OCI-LY1 (cell line): ENCODE data around the gene RETREG2.

ENCODE experiments used
- H2AFZ ChIP-seq: fragments of 200-600 bp; sonication (generic), shearing (Covaris generic); 2 replicates; pipeline ENCODE4 v1.6.0; 2014; ENCODE audit warnings: antibody characterized with exemption, mild to moderate bottlenecking, low read length
- H3F3A ChIP-seq: fragments of 200-600 bp; sonication (generic), shearing (Covaris generic); 2 replicates; pipeline ENCODE4 v1.6.0; 2014; ENCODE audit warnings: mild to moderate bottlenecking, antibody characterized with exemption, low read length, moderate library complexity; ENCODE audit not compliant: insufficient read depth
- H3K27ac ChIP-seq: fragments of 200-600 bp; sonication (generic); 2 replicates; pipeline ENCODE4 v1.5.1; 2014; ENCODE audit warnings: low read length, mixed run types, mild to moderate bottlenecking, low read depth; ENCODE audit not compliant: poor library complexity, severe bottlenecking
- H3K27me3 ChIP-seq: fragments of 200-600 bp; sonication (generic); 2 replicates; pipeline ENCODE4 v1.6.0; 2014; ENCODE audit warnings: antibody characterized with exemption, mild to moderate bottlenecking, low read length, moderate library complexity; ENCODE audit not compliant: insufficient read depth
- H3K36me3 ChIP-seq: fragments of 200-600 bp; sonication (generic); 2 replicates; pipeline ENCODE4 v1.6.1; 2014; ENCODE audit warnings: mild to moderate bottlenecking, antibody characterized with exemption, low read length, moderate library complexity, mixed read lengths; ENCODE audit not compliant: insufficient read depth
- H3K4me1 ChIP-seq: fragments of 200-600 bp; sonication (generic); 2 replicates; pipeline ENCODE4 v1.5.1; 2014; ENCODE audit warnings: mild to moderate bottlenecking, low read length, moderate library complexity; ENCODE audit not compliant: insufficient read depth, severe bottlenecking
- H3K4me2 ChIP-seq: fragments of 200-600 bp; sonication (generic), shearing (Covaris generic); 2 replicates; pipeline ENCODE4 v1.6.1; 2014; ENCODE audit warnings: low read length
- H3K4me3 ChIP-seq: fragments of 200-600 bp; sonication (generic); 2 replicates; pipeline ENCODE4 v1.5.1; 2014; ENCODE audit warnings: low read length, low read depth, mild to moderate bottlenecking, mixed read lengths; ENCODE audit not compliant: poor library complexity, severe bottlenecking
- H3K79me2 ChIP-seq: fragments of 200-600 bp; shearing (Covaris generic); 2 replicates; pipeline ENCODE4 v1.6.1; 2016; ENCODE audit warnings: mixed run types, low read length, mixed read lengths; ENCODE audit not compliant: insufficient read depth
- H3K9ac ChIP-seq: fragments of 200-600 bp; sonication (generic), shearing (Covaris generic); 2 replicates; pipeline ENCODE4 v1.6.1; 2014; ENCODE audit warnings: mild to moderate bottlenecking, low read length, mixed read lengths
- H3K9me2 ChIP-seq: fragments of 200-600 bp; sonication (generic), shearing (Covaris generic); 2 replicates; pipeline ENCODE4 v1.6.1; 2014; ENCODE audit warnings: low read depth, mild to moderate bottlenecking, low read length, mixed read lengths
- H3K9me3 ChIP-seq: fragments of 200-600 bp; shearing (Covaris generic); 2 replicates; pipeline ENCODE4 v1.6.1; 2014; ENCODE audit warnings: low read length, mixed read lengths
- H4K20me1 ChIP-seq: fragments of 200-600 bp; sonication (generic), shearing (Covaris generic); 2 replicates; pipeline ENCODE4 v1.6.0; 2016; ENCODE audit warnings: mild to moderate bottlenecking, low read length; ENCODE audit not compliant: insufficient read depth
- CTCF ChIP-seq: fragments of 200-600 bp; sonication (generic), shearing (Covaris generic); IDR thresholded peaks from 2 replicates; pipeline ENCODE4 v1.5.1; 2017; ENCODE audit warnings: mild to moderate bottlenecking, antibody characterized with exemption, low read length, moderate library complexity, mixed read lengths
- EZH2 ChIP-seq: fragments of 200-600 bp; sonication (generic), shearing (Covaris generic); IDR thresholded peaks from 2 replicates; pipeline ENCODE4 v1.8.0; 2017; ENCODE audit warnings: borderline replicate concordance, mixed run types, mild to moderate bottlenecking, antibody characterized with exemption, low read length, moderate library complexity, mixed read lengths

RETREG2 gene

GRCh38 chr2:219175486-219175885 lies 2.6 kb upstream of the RETREG2 start:
- Histone ChIP-seq H4K20me1 (no peaks in the 10 kb centered on the region), H3K9ac (peak overlapping the region; percentile 89), H3K4me1 (peaks cover 25% of the 10 kb centered on the region), H3F3A (no peaks in the 10 kb centered on the region; the same call in 1 of the 2 replicates), H3K27me3 (no peaks in the 10 kb centered on the region), H3K9me2 (no peaks in the 10 kb centered on the region), H3K4me3 (peak overlapping the region; percentile 91), H3K9me3 (no peaks in the 10 kb centered on the region), H3K79me2 (peaks cover 8% of the 10 kb centered on the region; the same call in 1 of the 2 replicates), H3K27ac (peak overlapping the region; percentile 93), H2AFZ (no peak overlapping the region), H3K4me2 (peak overlapping the region; percentile 91), H3K36me3 (peaks cover 34% of the 10 kb centered on the region; the same call in 1 of the 2 replicates)
- no peak for TF ChIP-seq CTCF
- TF ChIP-seq EZH2: no peak

- TF ChIP-seq EZH2: no peak
- peak; percentile 16; the same call in 1 of the 2 replicates for TF ChIP-seq CTCF
- Histone ChIP-seq H3K36me3 (peaks cover 41% of the 10 kb centered on the region), H3K9ac (peak overlapping the region; percentile 89)
These were observed 1.9 kb upstream of the RETREG2 start for GRCh38 chr2:219175928-219176817.

GRCh38 chr2:219176818-219177551 lies 1.1 kb upstream of the RETREG2 start, which contains the start of gene CNPPD1:
TSS of gene CNPPD1 (minus strand) at chr2:219176925. CDS start at chr2:219176828, 97 bp downstream.
- Histone ChIP-seq H3K4me2 (peak within 1 kb of the TSS; percentile 91), H3K9ac (peak within 1 kb of the TSS; percentile 89), H2AFZ (no peak within 1 kb of the TSS), H3K27ac (peak within 1 kb of the TSS; percentile 93), H3K27me3 (no peaks in the 10 kb centered on the region), H3K9me3 (no peaks in the 10 kb centered on the region), H3K36me3 (peaks cover 42% of the 10 kb centered on the region), H3K79me2 (peaks cover 8% of the 10 kb centered on the region; the same call in 1 of the 2 replicates), H3K9me2 (no peaks in the 10 kb centered on the region), H3K4me1 (peaks cover 25% of the 10 kb centered on the region), H3K4me3 (peak within 1 kb of the TSS; percentile 91), H4K20me1 (no peaks in the 10 kb centered on the region), H3F3A (no peaks in the 10 kb centered on the region; the same call in 1 of the 2 replicates)
- TF ChIP-seq CTCF (no peak), EZH2 (no peak)

More at GRCh38 chr2:219175928-219176817, 1.9 kb upstream of the RETREG2 start:
- H4K20me1 ChIP-seq: no peaks in the 10 kb centered on the region
- H3K9me2 ChIP-seq: no peaks in the 10 kb centered on the region
- peak overlapping the region; percentile 91 for H3K4me3 ChIP-seq
- H3K27me3 ChIP-seq: no peaks in the 10 kb centered on the region
- H3K4me1 ChIP-seq: peaks cover 25% of the 10 kb centered on the region
- H3K9me3 ChIP-seq: no peaks in the 10 kb centered on the region
- peak overlapping the region; percentile 91 for H3K4me2 ChIP-seq
- H3K79me2 ChIP-seq: peaks cover 8% of the 10 kb centered on the region; the same call in 1 of the 2 replicates
- H3K27ac ChIP-seq: peak overlapping the region; percentile 93
- no peaks in the 10 kb centered on the region; the same call in 1 of the 2 replicates for H3F3A ChIP-seq
- H2AFZ ChIP-seq: no peak overlapping the region
